ENCODE data around the gene EXO1.

- TF ChIP-seq CTCF (IDR thresholded peaks at IDR 0.05 in 8 of 11, conservative IDR thresholded peaks at IDR 0.05 in 3 of 11) (no peak), POLR2AphosphoS5 (IDR thresholded peaks at IDR 0.05) (no peak), POLR2A (IDR thresholded peaks at IDR 0.05) (no peak)
Observed at GRCh38 chr1:241819340-241819866, 28.6 kb upstream of the EXO1 start.

All from spleen (tissue), 7 donors.